Measurements from ENCODE around the gene ZNF2. TPM values are rescaled to one million over a fixed set of nuclear protein-coding genes. Genes with fewer than 3 reads are reported as not detected.
"Not testable (repeated sequence)": the region's sequence is repeated elsewhere in the genome, so short reads cannot be mapped to it uniquely, and the experiment has no call there.

The ZNF2 gene
- total RNA-seq, 5 donors from 2014 or later (not counting 1 experiment from before 2014, with no cell fraction given) = 1.8 to 8.2 (median 7.5) TPM

DNA sequence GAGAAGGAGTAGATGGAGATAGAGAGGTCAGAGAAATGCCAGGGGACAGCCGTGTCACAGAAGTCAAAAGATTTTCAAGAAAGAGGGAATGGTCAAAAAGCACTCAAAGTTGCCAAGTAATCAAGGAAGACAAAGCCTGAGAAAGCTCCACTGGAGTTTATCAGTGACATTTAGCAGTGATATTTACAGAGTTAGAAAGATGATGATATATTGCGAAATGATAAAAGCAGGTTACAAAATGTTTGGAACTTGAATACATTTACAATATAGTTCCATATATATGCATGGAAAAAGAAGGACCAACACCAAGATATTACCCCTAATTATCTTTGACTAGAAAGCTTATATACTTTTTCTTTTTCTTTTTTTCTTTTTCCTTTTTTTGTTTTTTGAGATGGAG, 20.4 kb downstream of the ZNF2 start:
- peaks cover 10% of the 10 kb centered on the region in 2 donors for H3K27me3 Mint-ChIP-seq
- H3K27ac Mint-ChIP-seq = no peak overlapping the region
- WGBS (ENCODE audit: insufficient coverage) = 86% methylated on average over 1 of the region's 2 CpGs
- H3K4me3 Mint-ChIP-seq = no peak overlapping the region
- no peaks in the 10 kb centered on the region for H3K4me1 Mint-ChIP-seq
- POLR2A ChIA-PET = no interaction called here
- no peak for DNase-seq
- Histone ChIP-seq H3K4me3 (ENCODE audit: control insufficient read depth in 1 of 2, extremely low read depth in 1 of 2, low read length in 1 of 2) (no peak overlapping the region), H3K27me3 (replicated peaks in 1 of 2; ENCODE audit: control insufficient read depth in 2 of 2, extremely low read depth in 1 of 2, insufficient read depth in 2 of 2, low read length in 1 of 2) (no peaks in the 10 kb centered on the region), H3K4me1 (ENCODE audit: control insufficient read depth in 1 of 2, extremely low read depth in 1 of 2, insufficient read depth in 2 of 2, low read length in 2 of 2) (no peaks in the 10 kb centered on the region), H3K9me3 (no peaks in the 10 kb centered on the region), H3K27ac (ENCODE audit: low read length) (no peak overlapping the region), H3K36me3 (ENCODE audit: control insufficient read depth in 2 of 2, extremely low read depth in 1 of 2, insufficient read depth in 1 of 2, low read length in 1 of 2) (peaks cover 5 to 14% of the 10 kb centered on the region in 2 donors)
- peaks cover 0 to 35% (median 14%) of the 10 kb centered on the region in 3 donors for H3K9me3 Mint-ChIP-seq
- ATAC-seq (replicated peaks in 1 of 4) = no peak
- CTCF ChIA-PET = interaction anchor here in 1 of 2 donors (0.7 kb wide), 1 partner anchor 21 kb away, joined by 4 read pairs; no protein-coding TSS in a partner anchor
- H3K36me3 Mint-ChIP-seq = peaks cover 30% of the 10 kb centered on the region

DNA sequence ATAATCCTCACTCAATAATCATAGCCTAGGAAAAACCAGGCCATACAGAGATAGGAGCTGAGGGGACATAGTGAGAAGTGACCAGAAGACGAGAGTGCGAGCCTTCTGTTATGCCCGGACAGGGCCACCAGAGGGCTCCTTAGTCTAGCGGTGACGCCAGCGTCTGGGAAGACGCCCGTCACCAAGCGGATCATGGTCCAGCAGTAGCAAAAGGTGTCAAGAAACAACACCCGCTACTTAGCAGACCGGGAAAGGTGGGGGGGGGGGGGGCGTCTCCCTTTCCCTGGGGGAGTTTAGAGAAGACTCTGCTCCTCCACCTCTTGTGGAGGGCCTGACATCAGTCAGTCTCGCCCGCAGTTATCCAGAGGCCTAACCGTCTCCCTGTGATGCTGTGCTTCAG, 27.3 kb downstream of the ZNF2 start:
- H3K27ac Mint-ChIP-seq; H3K4me1 ChIP-seq (ENCODE audit: control insufficient read depth in 1 of 2, extremely low read depth in 1 of 2, insufficient read depth in 2 of 2, low read length in 2 of 2); H3K9me3 ChIP-seq; ATAC-seq (replicated peaks in 1 of 4); H3K27ac ChIP-seq (ENCODE audit: low read length); CTCF ChIA-PET; H3K9me3 Mint-ChIP-seq; H3K36me3 Mint-ChIP-seq; POLR2A ChIA-PET; H3K4me3 Mint-ChIP-seq; H3K27me3 ChIP-seq (replicated peaks in 1 of 2; ENCODE audit: control insufficient read depth in 2 of 2, extremely low read depth in 1 of 2, insufficient read depth in 2 of 2, low read length in 1 of 2); H3K4me1 Mint-ChIP-seq; H3K36me3 ChIP-seq (ENCODE audit: control insufficient read depth in 2 of 2, extremely low read depth in 1 of 2, insufficient read depth in 1 of 2, low read length in 1 of 2); H3K4me3 ChIP-seq (ENCODE audit: control insufficient read depth in 1 of 2, extremely low read depth in 1 of 2, low read length in 1 of 2): not testable (repeated sequence)
- DNase-seq = peak in 24 of 35 experiments; percentile 2 to 47 (median 12)
- peaks cover 20 to 22% of the 10 kb centered on the region in 2 donors for H3K27me3 Mint-ChIP-seq
- WGBS (ENCODE audit: insufficient coverage) = 11% methylated on average over 3 of the region's 15 CpGs

DNA sequence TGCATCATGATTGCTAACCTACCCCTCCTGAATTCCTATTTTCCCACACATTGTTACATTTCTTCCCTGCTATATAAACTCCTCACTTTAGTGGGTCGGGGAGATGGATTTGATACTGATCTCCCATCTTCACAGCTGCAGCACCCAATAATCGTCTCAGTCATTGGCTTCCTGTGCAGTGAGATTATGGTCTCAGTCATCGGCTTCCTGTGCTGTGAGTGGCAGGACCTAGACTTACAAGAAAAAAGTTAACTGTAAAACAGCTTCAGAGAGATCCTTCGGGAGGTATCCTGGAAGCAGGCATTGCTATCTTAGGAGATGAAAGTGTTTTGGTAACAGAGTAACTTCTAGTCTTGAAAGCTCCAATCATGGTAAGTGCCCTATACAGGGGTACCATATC, 38.3 kb downstream of the ZNF2 start:
- CTCF ChIA-PET = no interaction called here
- no peak overlapping the region for H3K4me3 ChIP-seq (ENCODE audit: control insufficient read depth in 1 of 2, extremely low read depth in 1 of 2, low read length in 1 of 2)
- peaks cover 15 to 22% (median 17%) of the 10 kb centered on the region in 3 donors for H3K4me1 Mint-ChIP-seq
- peaks cover 0 to 4% of the 10 kb centered on the region in 2 donors for H3K27me3 Mint-ChIP-seq
- POLR2A ChIA-PET = no interaction called here
- H3K36me3 ChIP-seq (ENCODE audit: control insufficient read depth in 2 of 2, extremely low read depth in 1 of 2, insufficient read depth in 1 of 2, low read length in 1 of 2) = no peaks in the 10 kb centered on the region
- peaks cover 9% of the 10 kb centered on the region for H3K36me3 Mint-ChIP-seq
- peaks cover 0 to 4% (median 0%) of the 10 kb centered on the region in 3 donors for H3K9me3 Mint-ChIP-seq
- ATAC-seq (replicated peaks in 1 of 4) (no peak), DNase-seq (no peak)
- H3K27me3 ChIP-seq (replicated peaks in 1 of 2; ENCODE audit: control insufficient read depth in 2 of 2, extremely low read depth in 1 of 2, insufficient read depth in 2 of 2, low read length in 1 of 2) = no peaks in the 10 kb centered on the region
- H3K27ac Mint-ChIP-seq = no peak overlapping the region
- H3K4me3 Mint-ChIP-seq = no peak overlapping the region
- WGBS (ENCODE audit: insufficient coverage) = 82% methylated on average over 2 of the region's 4 CpGs
- no peaks in the 10 kb centered on the region for H3K9me3 ChIP-seq
- H3K4me1 ChIP-seq (ENCODE audit: control insufficient read depth in 1 of 2, extremely low read depth in 1 of 2, insufficient read depth in 2 of 2, low read length in 2 of 2) = peaks cover 3 to 10% of the 10 kb centered on the region in 2 experiments
- no peak overlapping the region for H3K27ac ChIP-seq (ENCODE audit: low read length)

GRCh38 chr2:95204396-95204795, 38.8 kb downstream of the ZNF2 start:
- peaks cover 0 to 9% (median under 1%) of the 10 kb centered on the region in 3 donors for H3K9me3 Mint-ChIP-seq
- no peak overlapping the region for H3K27ac ChIP-seq (ENCODE audit: low read length)
- H3K27ac Mint-ChIP-seq = no peak overlapping the region
- peaks cover 0 to 1% of the 10 kb centered on the region in 2 donors for H3K27me3 Mint-ChIP-seq
- WGBS (ENCODE audit: insufficient coverage) = no CpG with 5 or more reads among the region's 2 CpGs
- ChIA-PET POLR2A (no interaction called here), CTCF (no interaction called here)
- H3K36me3 Mint-ChIP-seq = peaks cover 14% of the 10 kb centered on the region
- peaks cover 0 to 1% of the 10 kb centered on the region in 2 donors for H3K36me3 ChIP-seq (ENCODE audit: control insufficient read depth in 2 of 2, extremely low read depth in 1 of 2, insufficient read depth in 1 of 2, low read length in 1 of 2)
- H3K4me3 ChIP-seq (ENCODE audit: control insufficient read depth in 1 of 2, extremely low read depth in 1 of 2, low read length in 1 of 2) = no peak overlapping the region
- H3K4me1 ChIP-seq (ENCODE audit: control insufficient read depth in 1 of 2, extremely low read depth in 1 of 2, insufficient read depth in 2 of 2, low read length in 2 of 2) = peaks cover 3 to 10% of the 10 kb centered on the region in 2 experiments
- DNase-seq = no peak
- H3K27me3 ChIP-seq (replicated peaks in 1 of 2; ENCODE audit: control insufficient read depth in 2 of 2, extremely low read depth in 1 of 2, insufficient read depth in 2 of 2, low read length in 1 of 2) = no peaks in the 10 kb centered on the region
- H3K9me3 ChIP-seq = peaks cover 1% of the 10 kb centered on the region
- peaks cover 16 to 26% (median 19%) of the 10 kb centered on the region in 3 donors for H3K4me1 Mint-ChIP-seq
- ATAC-seq (replicated peaks in 1 of 4) = no peak
- no peak overlapping the region for H3K4me3 Mint-ChIP-seq

DNA sequence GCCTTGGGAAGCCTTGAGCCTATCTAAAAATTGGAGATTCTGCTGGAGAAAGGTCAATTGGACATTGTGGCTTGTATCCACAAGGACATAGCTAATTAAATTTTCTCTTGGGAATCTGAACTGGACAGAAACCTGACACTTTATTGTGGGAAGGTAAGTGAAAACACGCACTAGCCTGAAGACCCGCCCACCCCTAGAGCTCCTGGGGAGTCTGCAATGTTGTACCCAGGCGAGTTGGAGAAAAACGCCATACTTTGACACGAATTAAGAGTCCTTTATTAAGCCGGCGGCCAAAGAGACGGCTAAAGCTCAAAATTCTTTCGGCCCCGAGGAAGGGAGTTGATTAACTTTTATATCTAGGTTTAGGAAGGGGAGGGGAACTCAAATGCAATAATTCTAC, 40.5 kb downstream of the ZNF2 start:
- peak overlapping the region; percentile 93 to 94 (median 94) for H3K4me3 Mint-ChIP-seq
- H3K4me1 Mint-ChIP-seq = peaks cover 19 to 30% (median 24%) of the 10 kb centered on the region in 3 donors
- no peaks in the 10 kb centered on the region for H3K27me3 ChIP-seq (replicated peaks in 1 of 2; ENCODE audit: control insufficient read depth in 2 of 2, extremely low read depth in 1 of 2, insufficient read depth in 2 of 2, low read length in 1 of 2)
- no peaks in the 10 kb centered on the region for H3K27me3 Mint-ChIP-seq
- ChIA-PET POLR2A (no interaction called here), CTCF (no interaction called here)
- peaks cover 0 to 8% of the 10 kb centered on the region in 2 donors for H3K36me3 ChIP-seq (ENCODE audit: control insufficient read depth in 2 of 2, extremely low read depth in 1 of 2, insufficient read depth in 1 of 2, low read length in 1 of 2)
- WGBS (ENCODE audit: insufficient coverage) = 96% methylated on average over 5 of the region's 10 CpGs
- peaks cover 3% of the 10 kb centered on the region for H3K9me3 ChIP-seq
- peak overlapping the region in 1 of 2 donors; percentile 88 for H3K27ac Mint-ChIP-seq
- H3K9me3 Mint-ChIP-seq = peaks cover 5 to 20% (median 11%) of the 10 kb centered on the region in 3 donors
- H3K4me1 ChIP-seq (ENCODE audit: control insufficient read depth in 1 of 2, extremely low read depth in 1 of 2, insufficient read depth in 2 of 2, low read length in 2 of 2) = peaks cover 3 to 10% of the 10 kb centered on the region in 2 experiments
- ATAC-seq (replicated peaks in 1 of 4) (no peak), DNase-seq (no peak)
- no peak overlapping the region for H3K27ac ChIP-seq (ENCODE audit: low read length)
- H3K36me3 Mint-ChIP-seq = peaks cover 26% of the 10 kb centered on the region
- no peak overlapping the region for H3K4me3 ChIP-seq (ENCODE audit: control insufficient read depth in 1 of 2, extremely low read depth in 1 of 2, low read length in 1 of 2)

- no peaks in the 10 kb centered on the region for H3K27me3 Mint-ChIP-seq
- H3K4me3 Mint-ChIP-seq = peak within 1 kb of the TSS; percentile 93 to 94 (median 94)
- peaks cover 19 to 30% (median 24%) of the 10 kb centered on the region in 3 donors for H3K4me1 Mint-ChIP-seq
- H3K36me3 ChIP-seq (ENCODE audit: control insufficient read depth in 2 of 2, extremely low read depth in 1 of 2, insufficient read depth in 1 of 2, low read length in 1 of 2) = peaks cover 0 to 19% of the 10 kb centered on the region in 2 donors
- peak within 1 kb of the TSS; percentile 81 to 88 for H3K4me3 ChIP-seq (ENCODE audit: control insufficient read depth in 1 of 2, extremely low read depth in 1 of 2, low read length in 1 of 2)
- CTCF ChIA-PET = no interaction called here
- DNase-seq (peak; percentile 25 to 82 (median 60)), ATAC-seq (replicated peaks in 1 of 4) (peak; percentile 95 to 97 (median 96))
- POLR2A ChIA-PET = no interaction called here
- peaks cover 5 to 28% (median 21%) of the 10 kb centered on the region in 3 donors for H3K9me3 Mint-ChIP-seq
- no peaks in the 10 kb centered on the region for H3K27me3 ChIP-seq (replicated peaks in 1 of 2; ENCODE audit: control insufficient read depth in 2 of 2, extremely low read depth in 1 of 2, insufficient read depth in 2 of 2, low read length in 1 of 2)
- H3K27ac Mint-ChIP-seq = peak within 1 kb of the TSS; percentile 66 to 88
- peak within 1 kb of the TSS; percentile 71 for H3K27ac ChIP-seq (ENCODE audit: low read length)
- peaks cover 3 to 10% of the 10 kb centered on the region in 2 experiments for H3K4me1 ChIP-seq (ENCODE audit: control insufficient read depth in 1 of 2, extremely low read depth in 1 of 2, insufficient read depth in 2 of 2, low read length in 2 of 2)
- peaks cover 37% of the 10 kb centered on the region for H3K36me3 Mint-ChIP-seq
- 3% methylated on average over 68 of the region's 74 CpGs for WGBS (ENCODE audit: insufficient coverage)
- peaks cover 7% of the 10 kb centered on the region for H3K9me3 ChIP-seq
Observed at GRCh38 chr2:95207111-95207961, 41.7 kb downstream of the ZNF2 start, which contains the start of gene ZNF892. Gene ZNF892 (plus strand): TSS chr2:95207521. CDS start chr2:95207816, 295 bp downstream.
